H1 (cell line): ENCODE data around the gene SLC52A1. TPM values are rescaled to one million over a fixed set of nuclear protein-coding genes. Genes with fewer than 3 reads are reported as not detected.

Experiments used
- CTCF ChIA-PET: fragments of 300-600 bp; sonication (Branson Sonifier 250); formaldehyde crosslinking; loops from one replicate; lab custom pipeline; 2021; ENCODE audit not compliant: partially characterized antibody; lab: Charles Lee
- POLR2A ChIA-PET: fragments of 300-600 bp; sonication (Branson Sonifier 250); formaldehyde crosslinking; loops from one replicate; lab custom pipeline; 2021; ENCODE audit warnings: inconsistent platforms; ENCODE audit not compliant: partially characterized antibody; lab: Charles Lee
- DNase-seq, 2 experiments: peaks; one replicate each; pipeline versions ENCODE4 v3.0.0 to v3.0.0-alpha.2; 2010 to 2022; ENCODE audit warnings: low spot score in 2 of 2, low read depth in 1 of 2, mixed read lengths in 1 of 2
- FAIRE-seq: peaks from 2 replicates; lab custom pipeline; 2011; peaks lifted over from hg19 to GRCh38; lab: Jason Lieb, UNC
- H2AFZ ChIP-seq: 2 replicates; pipeline ENCODE4 v1.8.1; 2012; ENCODE audit warnings: low read length, inconsistent platforms
- H2AK5ac ChIP-seq: 2 replicates; pipeline ENCODE4 v1.6.1; 2013; ENCODE audit warnings: low read depth, low read length
- H2BK120ac ChIP-seq: replicated peaks from 2 replicates; pipeline ENCODE3; 2013; ENCODE audit warnings: low read depth, low read length, inconsistent platforms
- H2BK12ac ChIP-seq: 2 replicates; pipeline ENCODE4 v1.6.1; 2013; ENCODE audit warnings: low read depth, low read length
- H2BK15ac ChIP-seq: 2 replicates; pipeline ENCODE4 v1.6.1; 2013; ENCODE audit warnings: low read length
- H2BK20ac ChIP-seq: 2 replicates; pipeline ENCODE4 v1.6.1; 2013; ENCODE audit warnings: low read length
- H2BK5ac ChIP-seq: 2 replicates; pipeline ENCODE4 v1.6.1; 2013; ENCODE audit warnings: low read depth, low read length
- H3K14ac ChIP-seq: 2 replicates; pipeline ENCODE4 v1.6.1; 2013; ENCODE audit warnings: inconsistent platforms; ENCODE audit not compliant: insufficient read length
- H3K18ac ChIP-seq: 2 replicates; pipeline ENCODE4 v1.6.1; 2013; ENCODE audit warnings: low read length; ENCODE audit errors: extremely low read depth
- H3K23ac ChIP-seq: 2 replicates; pipeline ENCODE4 v1.6.1; 2013; ENCODE audit warnings: inconsistent platforms; ENCODE audit not compliant: insufficient read length
- H3K23me2 ChIP-seq: 2 replicates; pipeline ENCODE4 v1.6.1; 2013; ENCODE audit warnings: low read depth, low read length
- H3K27ac ChIP-seq: 2 replicates; pipeline ENCODE4 v1.6.1; 2011; ENCODE audit warnings: low read depth, low read length, inconsistent platforms
- H3K27me3 ChIP-seq, 4 experiments: replicated peaks in 1 of 4; 1 replicate in 1 of 4; 2 replicates in 3 of 4; pipeline versions ENCODE4 v1.6.1 to v1.8.1; 2011 to 2013; ENCODE audit warnings: low read length in 3 of 4, mild to moderate bottlenecking in 3 of 4, inconsistent platforms in 2 of 4, mixed read lengths in 2 of 4, moderate library complexity in 1 of 4; ENCODE audit not compliant: control insufficient read depth in 3 of 4, insufficient read depth in 3 of 4; ENCODE audit errors: extremely low read depth in 1 of 4
- H3K36me3 ChIP-seq, 4 experiments: 2 replicates each; pipeline versions ENCODE4 v1.6.1 to v1.8.1; 2011 to 2013; ENCODE audit warnings: mild to moderate bottlenecking in 4 of 4, low read length in 3 of 4, moderate library complexity in 2 of 4, control low read depth in 1 of 4, inconsistent platforms in 1 of 4; ENCODE audit not compliant: insufficient read depth in 4 of 4, control insufficient read depth in 2 of 4
- H3K4ac ChIP-seq: replicated peaks from 2 replicates; pipeline ENCODE3; 2013; ENCODE audit warnings: low read length, low read depth, mixed read lengths, inconsistent platforms; ENCODE audit not compliant: insufficient read length
- H3K4me1 ChIP-seq, 4 experiments: replicated peaks in 1 of 4; 1 replicate in 1 of 4; 2 replicates in 3 of 4; pipeline versions ENCODE4 v1.6.1 to v1.8.1; 2011 to 2013; ENCODE audit warnings: low read length in 3 of 4, inconsistent platforms in 2 of 4, mixed read lengths in 1 of 4; ENCODE audit not compliant: insufficient read depth in 4 of 4, control insufficient read depth in 3 of 4
- H3K4me2 ChIP-seq, 2 experiments: 2 replicates each; pipeline versions ENCODE4 v1.6.1 to v1.8.1; 2011 to 2013; ENCODE audit warnings: low read depth in 2 of 2, low read length in 2 of 2, control low read depth in 1 of 2, inconsistent platforms in 1 of 2, mild to moderate bottlenecking in 1 of 2; ENCODE audit not compliant: insufficient read depth in 1 of 2
- H3K4me3 ChIP-seq, 4 experiments: fragments of 200-600, 300-600 bp in 1 of 4; sonication (generic), shearing (Covaris generic), sonication (Bioruptor Twin) in 1 of 4; 2 replicates each; pipeline versions ENCODE4 v1.5.1 to v1.8.1; 2011 to 2016; ENCODE audit warnings: low read length in 4 of 4, low read depth in 3 of 4, control low read depth in 2 of 4, inconsistent platforms in 2 of 4, mild to moderate bottlenecking in 2 of 4, mixed read lengths in 1 of 4, moderate library complexity in 1 of 4; ENCODE audit not compliant: insufficient read depth in 2 of 4; ENCODE audit errors: extremely low read depth in 1 of 4
- H3K56ac ChIP-seq: replicated peaks from 2 replicates; pipeline ENCODE3; 2013; ENCODE audit warnings: low read depth, mild to moderate bottlenecking, mixed read lengths, low read length, inconsistent platforms; ENCODE audit not compliant: insufficient read length
- H3K79me1 ChIP-seq: 2 replicates; pipeline ENCODE4 v1.6.1; 2013; ENCODE audit warnings: low read depth, low read length, control low read depth
- H3K79me2 ChIP-seq, 2 experiments: 2 replicates each; pipeline versions ENCODE4 v1.6.1 to v1.8.1; 2012 to 2013; ENCODE audit warnings: low read length in 2 of 2, mild to moderate bottlenecking in 2 of 2, inconsistent platforms in 1 of 2; ENCODE audit not compliant: insufficient read depth in 2 of 2, control insufficient read depth in 1 of 2
- H3K9ac ChIP-seq, 4 experiments: replicated peaks in 1 of 4; 1 replicate in 1 of 4; 2 replicates in 3 of 4; pipeline versions ENCODE4 v1.6.1 to v1.8.1; 2011 to 2013; ENCODE audit warnings: low read depth in 3 of 4, low read length in 3 of 4, control low read depth in 2 of 4, mild to moderate bottlenecking in 2 of 4, moderate library complexity in 2 of 4, inconsistent platforms in 1 of 4; ENCODE audit errors: extremely low read depth in 1 of 4
- H3K9me3 ChIP-seq, 2 experiments: 2 replicates each; pipeline versions ENCODE4 v1.6.1 to v1.8.1; 2012 to 2013; ENCODE audit warnings: mild to moderate bottlenecking in 2 of 2, moderate library complexity in 2 of 2, control low read depth in 1 of 2, inconsistent platforms in 1 of 2, low read depth in 1 of 2, low read length in 1 of 2, mixed read lengths in 1 of 2; ENCODE audit not compliant: insufficient read depth in 2 of 2
- H4K20me1 ChIP-seq, 2 experiments: replicated peaks in 1 of 2; 2 replicates each; pipeline versions ENCODE3 to v1.8.1; 2011 to 2013; ENCODE audit warnings: inconsistent platforms in 2 of 2, low read length in 2 of 2, mild to moderate bottlenecking in 1 of 2; ENCODE audit not compliant: insufficient read depth in 2 of 2, control insufficient read depth in 1 of 2
- H4K5ac ChIP-seq: 2 replicates; pipeline ENCODE4 v1.6.1; 2013; ENCODE audit warnings: low read length, low read depth, mixed read lengths, inconsistent platforms; ENCODE audit not compliant: insufficient read length
- H4K8ac ChIP-seq: 2 replicates; pipeline ENCODE4 v1.8.0; 2013; ENCODE audit warnings: mild to moderate bottlenecking, moderate library complexity, low read length, inconsistent platforms; ENCODE audit not compliant: insufficient read depth; ENCODE audit errors: extremely low read depth
- H4K91ac ChIP-seq: replicated peaks from 2 replicates; pipeline ENCODE3; 2013; ENCODE audit warnings: low read length, mixed read lengths, inconsistent platforms; ENCODE audit not compliant: insufficient read length
- BRCA1 ChIP-seq: IDR thresholded peaks from 2 replicates; pipeline ENCODE4 v1.6.1; 2012; ENCODE audit warnings: low read depth, low read length, improper control_type of control experiment
- CREB1 ChIP-seq: IDR thresholded peaks from 2 replicates; pipeline ENCODE4 v1.6.1; 2012; ENCODE audit warnings: inconsistent platforms
- EP300 ChIP-seq, 2 experiments: IDR thresholded peaks; 1 replicate in 1 of 2; 2 replicates in 1 of 2; pipeline ENCODE4 v1.6.1; 2011 to 2012; ENCODE audit warnings: low read depth in 2 of 2, low read length in 2 of 2, mild to moderate bottlenecking in 2 of 2, borderline replicate concordance in 1 of 2, inconsistent platforms in 1 of 2, moderate library complexity in 1 of 2
- HDAC6 ChIP-seq: IDR thresholded peaks from one replicate; pipeline ENCODE4 v1.7.1; 2012; ENCODE audit warnings: low read depth, mild to moderate bottlenecking, inconsistent platforms, low read length, moderate library complexity
- KDM1A ChIP-seq: fragments of 200-600, 300-600 bp; sonication (generic); IDR thresholded peaks from 2 replicates; pipeline ENCODE4 v1.7.1; 2016; ENCODE audit warnings: mild to moderate bottlenecking, low read length, borderline replicate concordance
- NANOG ChIP-seq: IDR thresholded peaks from 2 replicates; pipeline ENCODE4 v1.6.1; 2011; ENCODE audit warnings: low read length, low read depth, mild to moderate bottlenecking, inconsistent platforms; ENCODE audit not compliant: insufficient read depth, poor library complexity, severe bottlenecking
- SRF ChIP-seq: IDR thresholded peaks from 2 replicates; pipeline ENCODE4 v1.6.1; 2011; ENCODE audit warnings: mild to moderate bottlenecking, low read depth, low read length, moderate library complexity
- ZNF274 ChIP-seq: IDR thresholded peaks from 2 replicates; pipeline ENCODE4 v1.7.0; 2012; ENCODE audit warnings: low read length, borderline replicate concordance; ENCODE audit errors: extremely low read depth
- WGBS, 2 experiments: shearing (Covaris generic) in 1 of 2; methylation state at CpG; one replicate each; pipeline versions ENCODE4 v1.1.6 to v1.1.7; 2013 to 2015; ENCODE audit warnings: low lambda C conversion rate in 2 of 2, mixed read lengths in 2 of 2, inconsistent platforms in 1 of 2, low coverage in 1 of 2, missing lambda C conversion rate in 1 of 2; ENCODE audit not compliant: insufficient replicate concordance in 2 of 2, insufficient coverage in 1 of 2, insufficient read length in 1 of 2; ENCODE audit errors: extremely low coverage in 1 of 2, missing lambda C conversion rate in 1 of 2; 5-methylcytosine and 5-hydroxymethylcytosine counted together
- polyA plus RNA-seq, 7 experiments: library from polyadenylated mRNA; depleted of rRNA in 3 of 7; stranded (reverse) in 5 of 7; unstranded in 2 of 7; fragments of >200 nt in 5 of 7; fragments of 200-250 nt in 2 of 7; gene quantifications; 1 replicate in 5 of 7; 2 replicates in 1 of 7; 4 replicates in 1 of 7; pipeline versions ENCODE4 v1.2.1 to v1.2.3, GENCODE V29; 2011 to 2013; ENCODE audit warnings: missing spikeins in 2 of 7, mixed read lengths in 2 of 7
- total RNA-seq: library from RNA; stranded (reverse); fragmentation: NEBNext Ultra II Directional; extraction: Animal tissue kit (Norgen Biotek cat#: 25700); gene quantifications from 2 replicates; pipeline ENCODE4 v1.2.1, GENCODE V29; 2021

The SLC52A1 gene
- total and polyA plus RNA-seq, 2 of the 8 experiments (the other 6 are each of a cell fraction or from before 2014, with no cell fraction given), result 0.61 to 0.67 TPM

DNA sequence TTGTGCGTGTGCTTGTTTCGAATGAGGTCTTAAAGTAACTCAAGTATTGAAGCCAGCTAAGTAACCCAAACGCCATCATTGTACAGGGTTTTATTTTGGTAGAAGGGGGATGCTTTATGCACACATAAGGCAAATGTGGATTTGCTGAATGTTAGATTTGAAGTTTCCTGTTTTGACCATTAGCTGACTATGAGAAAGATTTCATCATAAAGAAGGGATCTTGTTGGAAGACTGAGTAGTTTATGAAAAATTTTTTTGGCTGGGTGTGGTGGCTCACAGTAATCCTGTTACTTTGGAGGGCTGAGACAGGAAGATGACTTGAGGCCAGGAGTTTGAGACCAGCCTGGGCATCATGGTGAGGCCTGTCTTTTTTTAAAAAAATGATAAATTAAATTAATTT lies 33.0 kb upstream of the SLC52A1 start:
- no peak overlapping the region for H3K4me2 ChIP-seq
- TF ChIP-seq NANOG (no peak), BRCA1 (no peak), SRF (no peak), ZNF274 (no peak), CREB1 (no peak), EP300 (IDR thresholded peaks at IDR 0.05; ENCODE audit: borderline replicate concordance in 1 of 2, low read depth in 2 of 2, low read length in 2 of 2) (no peak), KDM1A (no peak), HDAC6 (no peak)
- no peak overlapping the region for H4K8ac ChIP-seq
- H3K4me1 ChIP-seq, result no peaks in the 10 kb centered on the region
- no peaks in the 10 kb centered on the region for H4K20me1 ChIP-seq
- H4K91ac ChIP-seq, result no peak overlapping the region
- H3K23ac ChIP-seq, result no peak overlapping the region
- no peak overlapping the region for H2AFZ ChIP-seq
- WGBS, 2 experiments, result 93% methylated on average over 3 of the region's 3 CpGs; no CpG with 5 or more reads in 1 of the 2 experiments
- no peak overlapping the region for H2BK12ac ChIP-seq
- H3K79me2 ChIP-seq, result no peaks in the 10 kb centered on the region
- H3K4me3 ChIP-seq, result no peak overlapping the region
- no peaks in the 10 kb centered on the region for H3K27me3 ChIP-seq
- no peak overlapping the region for H3K9ac ChIP-seq
- H2BK120ac ChIP-seq, result no peak overlapping the region
- FAIRE-seq (no peak), DNase-seq (no peak)
- H3K18ac ChIP-seq, result no peak overlapping the region
- no peaks in the 10 kb centered on the region for H3K79me1 ChIP-seq
- no peaks in the 10 kb centered on the region for H3K23me2 ChIP-seq
- no peak overlapping the region for H2AK5ac ChIP-seq
- H3K27ac ChIP-seq, result no peak overlapping the region
- H3K56ac ChIP-seq, result no peak overlapping the region
- no peak overlapping the region for H2BK20ac ChIP-seq
- no peak overlapping the region for H3K14ac ChIP-seq
- ChIA-PET POLR2A (interaction anchor here (1.0 to 1.4 kb wide), 3 partner anchors 9 to 89 kb away, joined by 3 to 4 read pairs (median 3); no protein-coding TSS in a partner anchor), CTCF (interaction anchor here (0.7 to 1.4 kb wide), 2 partner anchors 38 to 89 kb away, joined by 3 to 6 read pairs; no protein-coding TSS in a partner anchor)
- H2BK15ac ChIP-seq, result no peak overlapping the region
- H4K5ac ChIP-seq, result no peak overlapping the region
- H2BK5ac ChIP-seq, result no peak overlapping the region
- H3K4ac ChIP-seq, result no peak overlapping the region
- H3K9me3 ChIP-seq, result no peaks in the 10 kb centered on the region
- no peaks in the 10 kb centered on the region for H3K36me3 ChIP-seq
